T follicular helper cell (primary cell): ENCODE results near the gene ABCA10.
"Not testable (repeated sequence)": the region's sequence is repeated elsewhere in the genome, so short reads cannot be mapped to it uniquely, and the experiment has no call there.

Experiments
- DNase-seq: peaks from one replicate; pipeline ENCODE4 v3.0.0-alpha.2; 2020; ENCODE audit warnings: low read depth

Gene ABCA10

GRCh38 chr17:69227541-69227940, 1.1 kb downstream of the ABCA10 start:
- DNase-seq = no peak

DNA sequence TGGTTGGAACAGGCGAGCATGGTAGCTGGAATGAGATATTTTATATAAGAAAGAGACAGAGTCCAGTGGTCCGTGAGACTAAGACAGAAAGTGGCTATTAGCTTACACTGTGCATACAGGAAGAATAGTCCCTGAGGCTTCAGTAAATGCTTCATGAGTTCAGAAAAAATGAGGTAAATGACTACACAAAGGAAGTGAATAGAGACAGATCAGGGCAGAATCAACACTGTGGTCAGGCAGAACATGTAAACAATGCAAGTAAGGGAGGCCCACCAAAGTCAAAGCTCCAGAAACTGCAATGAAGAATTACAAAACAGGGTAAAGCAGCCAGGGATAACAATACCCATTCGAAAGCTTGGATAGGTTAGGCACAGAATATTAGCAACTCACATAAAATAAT, 4.8 kb downstream of the ABCA10 start:
- no peak for DNase-seq

DNA sequence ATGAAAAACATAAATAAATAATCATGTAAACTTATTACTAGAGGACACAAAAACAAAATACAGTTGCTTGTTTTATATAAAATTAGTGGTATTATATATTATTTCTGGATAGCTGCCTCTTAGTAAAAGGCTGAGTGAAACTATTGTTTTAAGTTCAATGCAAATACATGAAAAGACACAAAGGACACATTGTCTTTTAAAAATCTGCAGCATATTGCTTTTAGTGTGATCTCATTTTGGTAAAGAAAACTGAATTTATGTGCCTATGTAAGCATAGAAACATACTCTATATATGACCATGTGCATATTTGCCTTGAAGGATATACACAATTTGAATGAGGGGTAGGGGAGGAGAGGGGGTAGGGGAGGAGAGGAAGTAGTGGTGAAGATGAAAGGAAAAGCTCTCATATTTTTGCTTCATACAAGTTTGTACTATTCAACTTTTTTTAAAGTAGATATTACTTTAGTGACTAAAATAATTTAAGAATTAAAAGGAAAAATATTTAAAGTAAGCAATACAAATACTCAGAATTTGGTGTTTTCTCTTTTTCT, 5.8 kb downstream of the ABCA10 start:
- no peak for DNase-seq

GRCh38 chr17:69220098-69220497, 8.5 kb downstream of the ABCA10 start:
- no peak for DNase-seq

DNA sequence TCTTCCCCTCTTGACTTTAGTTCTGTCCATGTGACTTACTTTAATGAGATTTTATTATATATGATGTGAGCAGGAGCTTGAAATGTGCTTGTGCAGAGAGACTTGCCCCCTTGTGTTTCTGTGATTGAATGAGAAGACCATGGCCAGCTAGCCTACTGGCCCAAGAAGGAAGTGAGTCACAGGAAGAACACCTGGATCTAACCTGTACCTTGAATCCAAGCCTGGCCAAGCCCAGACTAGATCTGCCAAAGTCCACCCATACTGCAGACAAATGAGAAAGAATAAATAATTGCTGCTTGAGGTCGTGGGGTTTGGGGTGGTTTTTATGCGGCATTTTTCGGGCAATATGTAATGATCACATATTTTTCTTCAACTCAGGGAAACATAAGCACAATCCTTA, 9.6 kb downstream of the ABCA10 start:
- DNase-seq = no peak

DNA sequence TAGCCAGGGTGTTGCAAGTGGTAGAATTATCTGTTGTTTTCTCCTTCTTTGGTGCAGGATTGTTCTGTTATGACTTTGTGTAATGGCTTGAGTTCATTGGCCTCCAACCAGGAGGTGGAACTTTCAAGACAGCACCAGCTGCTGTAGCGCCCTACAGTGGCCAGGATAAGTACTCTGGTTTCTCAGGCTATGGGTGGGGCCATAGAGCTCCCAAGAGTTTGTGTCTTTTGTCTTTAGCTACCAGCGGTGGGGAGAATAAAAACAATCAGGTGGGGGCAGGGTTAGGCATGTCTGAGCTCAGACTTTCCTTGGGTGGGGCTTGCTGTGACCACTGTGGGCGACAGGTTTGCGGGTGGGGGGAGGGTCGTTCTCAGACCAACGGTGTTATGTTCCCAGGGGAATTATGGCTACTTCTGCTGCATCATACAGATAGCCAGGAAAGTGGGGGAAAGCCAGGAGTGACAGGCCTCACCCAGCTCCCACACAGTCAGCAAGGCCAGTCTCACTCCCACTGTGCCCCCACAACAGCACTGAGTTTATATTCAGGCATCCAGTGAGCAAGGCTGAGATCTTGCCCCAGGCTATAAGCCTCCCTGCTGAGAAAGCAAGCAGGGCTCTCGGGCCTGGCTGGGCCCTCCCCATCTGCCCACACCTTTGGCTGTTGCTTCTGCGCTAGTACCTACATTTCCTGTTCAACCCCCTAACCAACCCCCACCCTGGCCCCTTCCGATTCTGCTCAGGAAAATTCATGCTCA, 15.4 kb downstream of the ABCA10 start:
- DNase-seq = no peak

DNA sequence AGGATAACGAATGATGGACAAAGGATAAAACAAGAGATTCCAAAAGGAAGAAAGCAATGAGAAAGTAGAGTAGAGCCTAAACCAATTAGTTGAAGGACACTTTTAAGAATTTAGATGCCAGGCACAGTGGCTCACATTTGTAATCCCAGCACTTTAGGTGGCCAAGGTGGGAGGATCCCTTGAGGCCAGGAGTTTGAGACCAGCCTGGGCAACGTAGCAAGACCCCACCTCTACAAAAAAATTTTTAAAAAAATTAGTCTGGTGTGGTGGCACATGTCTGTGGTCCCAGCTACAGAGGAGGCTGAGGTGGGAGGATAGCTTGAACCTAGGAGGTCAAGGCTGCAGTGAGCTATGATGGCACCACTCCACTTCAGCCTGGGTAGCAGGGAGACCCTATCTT, 20.0 kb downstream of the ABCA10 start:
- no peak for DNase-seq

- no peak for DNase-seq
These were observed 21.5 kb downstream of the ABCA10 start for GRCh38 chr17:69207151-69207550.

- DNase-seq = no peak
These were observed 30.4 kb downstream of the ABCA10 start for GRCh38 chr17:69198238-69198637.

DNA sequence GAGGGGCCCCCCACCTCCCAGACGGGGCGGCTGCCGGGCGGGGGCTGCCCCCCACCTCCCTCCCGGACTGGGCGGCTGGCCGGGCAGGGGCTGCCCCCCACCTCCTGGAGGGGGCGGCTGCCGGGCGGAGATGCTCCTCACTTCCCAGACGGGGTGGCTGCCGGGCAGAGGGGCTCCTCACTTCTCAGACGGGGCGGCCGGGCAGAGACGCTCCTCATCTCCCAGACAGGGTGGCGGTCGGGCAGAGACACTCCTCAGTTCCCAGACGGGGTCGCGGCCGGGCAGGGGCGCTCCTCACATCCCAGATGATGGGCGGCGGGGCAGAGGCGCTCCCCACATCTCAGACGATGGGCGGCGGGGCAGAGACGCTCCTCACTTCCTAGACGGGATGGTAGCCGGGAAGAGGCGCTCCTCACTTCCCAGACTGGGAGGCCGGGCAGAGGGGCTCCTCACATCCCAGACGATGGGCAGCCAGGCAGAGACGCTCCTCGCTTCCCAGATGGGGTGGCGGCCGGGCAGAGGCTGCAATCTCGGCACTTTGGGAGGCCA, 32.4 kb downstream of the ABCA10 start:
- DNase-seq = not testable (repeated sequence)

DNA sequence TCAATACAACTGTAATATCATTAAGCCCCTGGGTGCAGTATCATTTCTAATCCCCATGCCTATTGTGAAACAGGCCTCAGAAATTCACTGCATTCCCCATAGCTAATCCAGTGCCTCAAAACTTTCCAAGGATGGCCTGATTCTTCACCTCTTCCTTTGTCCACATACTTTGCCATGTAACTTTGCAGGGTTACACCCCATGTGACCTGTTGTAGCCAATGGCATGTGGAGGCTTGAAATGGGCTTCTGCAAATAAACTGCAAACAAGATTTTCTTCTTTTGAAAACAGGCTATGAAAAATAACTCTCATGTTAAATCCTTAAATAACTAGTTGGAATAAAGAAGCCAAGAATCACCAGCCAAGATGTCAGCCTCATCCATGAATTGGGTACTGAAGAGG, 35.9 kb downstream of the ABCA10 start:
- no peak for DNase-seq

GRCh38 chr17:69188796-69189195, 39.8 kb downstream of the ABCA10 start:
- DNase-seq = no peak

GRCh38 chr17:69188064-69188463, 40.6 kb downstream of the ABCA10 start:
- no peak for DNase-seq

GRCh38 chr17:69187294-69187693, 41.3 kb downstream of the ABCA10 start:
- DNase-seq = no peak

- DNase-seq = no peak
These were observed 49.2 kb downstream of the ABCA10 start for GRCh38 chr17:69179227-69179952.

GRCh38 chr17:69176457-69176795, 52.2 kb downstream of the ABCA10 start:
- no peak for DNase-seq

DNA sequence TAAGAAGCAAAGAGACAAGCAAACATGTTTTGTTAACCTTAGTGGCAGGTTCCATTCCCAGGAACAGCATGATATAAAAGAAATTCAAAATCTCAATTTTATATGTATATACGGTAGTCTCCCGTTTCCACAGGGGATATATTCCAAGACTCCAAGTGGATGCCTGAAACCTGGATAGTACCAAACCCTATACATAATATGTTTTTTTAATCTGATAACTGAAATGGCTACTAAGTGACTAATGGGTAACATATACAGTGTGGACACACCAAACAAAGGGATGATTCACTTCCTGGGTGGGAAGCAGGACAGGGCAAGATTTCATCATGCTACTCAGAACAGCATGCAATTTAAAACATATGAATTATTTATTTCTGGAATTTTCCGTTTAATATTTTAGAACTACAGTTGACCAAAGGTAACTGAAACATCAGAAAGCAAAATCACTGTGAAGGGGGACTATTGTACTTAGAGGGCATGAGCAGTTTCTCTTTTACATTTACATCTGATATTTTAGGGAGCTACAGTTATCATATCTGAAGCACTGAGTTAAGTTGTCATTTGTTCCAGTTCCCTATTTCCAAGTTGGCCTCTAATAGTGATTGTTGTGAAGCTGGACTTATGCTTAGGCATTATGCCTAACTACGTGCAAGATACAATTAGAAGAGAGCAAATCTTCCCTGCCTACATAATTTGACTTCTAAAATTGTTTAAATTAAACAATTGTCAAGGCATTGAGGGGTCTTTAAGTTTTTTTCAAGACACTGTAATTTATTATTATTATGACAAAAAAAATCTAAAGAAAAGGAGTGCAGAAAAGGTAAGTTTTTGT, 52.8 kb downstream of the ABCA10 start:
- no peak for DNase-seq

DNA sequence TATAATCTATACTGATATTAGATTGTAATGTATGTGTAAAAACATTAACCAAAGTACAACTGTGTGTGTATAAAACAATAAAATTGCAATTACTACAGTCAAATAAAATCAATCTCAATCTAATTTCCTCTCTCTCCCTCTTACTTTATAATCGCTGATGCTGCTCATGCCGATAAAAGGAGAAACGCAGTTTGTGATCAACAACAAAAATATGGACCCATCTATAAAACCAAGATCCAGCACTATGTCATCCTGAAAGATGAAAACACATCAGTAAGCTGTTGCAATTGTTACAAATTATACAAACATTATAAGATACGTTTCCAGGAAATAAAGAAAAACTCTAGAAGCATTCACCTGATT, 53.4 kb downstream of the ABCA10 start:
- no peak for DNase-seq

GRCh38 chr17:69173118-69173517, 55.5 kb downstream of the ABCA10 start:
- DNase-seq = no peak

- no peak for DNase-seq
These were observed 58.2 kb downstream of the ABCA10 start for GRCh38 chr17:69170377-69170776.

DNA sequence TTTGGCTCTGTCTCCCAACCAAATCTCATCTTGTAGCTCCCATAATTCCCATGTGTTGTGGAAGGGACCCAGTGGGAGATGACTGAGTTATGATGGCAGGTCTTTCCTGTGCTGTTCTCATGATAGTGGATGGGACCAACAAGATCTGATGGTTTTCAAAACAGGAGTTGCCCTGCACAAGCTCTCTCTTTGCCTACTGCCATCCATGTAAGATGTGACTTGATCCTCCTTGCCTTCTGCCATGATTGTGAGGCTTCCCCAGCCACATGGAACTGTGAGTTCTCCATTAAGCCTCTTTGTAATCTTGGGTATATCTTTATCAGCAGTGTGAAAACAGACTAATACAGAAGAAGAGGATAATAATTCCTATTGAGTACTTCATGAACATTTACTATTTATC, 60.0 kb downstream of the ABCA10 start:
- not testable (repeated sequence) for DNase-seq

- DNase-seq = no peak
These were observed 61.7 kb downstream of the ABCA10 start for GRCh38 chr17:69166957-69167356.
